ENCODE results near the gene NR3C2. TPM values are rescaled to one million over a fixed set of nuclear protein-coding genes. Genes with fewer than 3 reads are reported as not detected.

NR3C2 gene
- total and polyA plus RNA-seq, 10 of the 15 experiments (the other 5 are each of a cell fraction or from before 2014, with no cell fraction given): 0.05 to 0.11 (median 0.08) TPM; not detected in 4

DNA sequence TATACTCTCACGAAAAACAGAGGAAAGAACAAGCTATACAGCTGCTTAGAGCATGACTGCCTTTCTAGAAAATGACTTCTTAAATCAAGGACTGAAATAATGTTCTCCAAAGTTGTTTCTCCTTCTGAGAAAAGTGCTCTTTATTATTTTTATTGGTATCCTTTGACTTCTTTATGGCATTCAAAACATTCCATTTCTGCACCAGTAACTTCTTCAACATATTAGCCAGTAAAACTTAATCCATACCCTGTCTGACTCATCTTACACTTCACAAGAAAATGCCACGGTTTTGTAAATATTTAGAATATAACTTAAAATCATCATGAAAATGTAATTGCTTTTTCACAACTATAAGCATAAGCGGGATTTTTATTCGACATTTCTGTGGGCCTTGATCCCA lies 180.4 kb downstream of the NR3C2 start (continued):
- TF ChIP-seq, protein P1, sequence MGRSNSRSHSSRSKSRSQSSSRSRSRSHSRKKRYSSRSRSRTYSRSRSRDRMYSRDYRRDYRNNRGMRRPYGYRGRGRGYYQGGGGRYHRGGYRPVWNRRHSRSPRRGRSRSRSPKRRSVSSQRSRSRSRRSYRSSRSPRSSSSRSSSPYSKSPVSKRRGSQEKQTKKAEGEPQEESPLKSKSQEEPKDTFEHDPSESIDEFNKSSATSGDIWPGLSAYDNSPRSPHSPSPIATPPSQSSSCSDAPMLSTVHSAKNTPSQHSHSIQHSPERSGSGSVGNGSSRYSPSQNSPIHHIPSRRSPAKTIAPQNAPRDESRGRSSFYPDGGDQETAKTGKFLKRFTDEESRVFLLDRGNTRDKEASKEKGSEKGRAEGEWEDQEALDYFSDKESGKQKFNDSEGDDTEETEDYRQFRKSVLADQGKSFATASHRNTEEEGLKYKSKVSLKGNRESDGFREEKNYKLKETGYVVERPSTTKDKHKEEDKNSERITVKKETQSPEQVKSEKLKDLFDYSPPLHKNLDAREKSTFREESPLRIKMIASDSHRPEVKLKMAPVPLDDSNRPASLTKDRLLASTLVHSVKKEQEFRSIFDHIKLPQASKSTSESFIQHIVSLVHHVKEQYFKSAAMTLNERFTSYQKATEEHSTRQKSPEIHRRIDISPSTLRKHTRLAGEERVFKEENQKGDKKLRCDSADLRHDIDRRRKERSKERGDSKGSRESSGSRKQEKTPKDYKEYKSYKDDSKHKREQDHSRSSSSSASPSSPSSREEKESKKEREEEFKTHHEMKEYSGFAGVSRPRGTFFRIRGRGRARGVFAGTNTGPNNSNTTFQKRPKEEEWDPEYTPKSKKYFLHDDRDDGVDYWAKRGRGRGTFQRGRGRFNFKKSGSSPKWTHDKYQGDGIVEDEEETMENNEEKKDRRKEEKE (IDR thresholded peaks at IDR 0.05): no peak
- TF ChIP-seq NFYB (IDR thresholded peaks at IDR 0.05; ENCODE audit: insufficient read depth, low read depth, low read length) (no peak), RFX5 (IDR thresholded peaks at IDR 0.05; ENCODE audit: low read depth, low read length) (no peak), MEF2B (IDR thresholded peaks at IDR 0.05; ENCODE audit: partially characterized antibody, poor library complexity, severe bottlenecking) (no peak), NFXL1 (IDR thresholded peaks at IDR 0.05; ENCODE audit: borderline replicate concordance) (no peak), BCL11A (IDR thresholded peaks at IDR 0.05; ENCODE audit: low read depth, low read length) (no peak)
- TF ChIP-seq, protein P2, sequence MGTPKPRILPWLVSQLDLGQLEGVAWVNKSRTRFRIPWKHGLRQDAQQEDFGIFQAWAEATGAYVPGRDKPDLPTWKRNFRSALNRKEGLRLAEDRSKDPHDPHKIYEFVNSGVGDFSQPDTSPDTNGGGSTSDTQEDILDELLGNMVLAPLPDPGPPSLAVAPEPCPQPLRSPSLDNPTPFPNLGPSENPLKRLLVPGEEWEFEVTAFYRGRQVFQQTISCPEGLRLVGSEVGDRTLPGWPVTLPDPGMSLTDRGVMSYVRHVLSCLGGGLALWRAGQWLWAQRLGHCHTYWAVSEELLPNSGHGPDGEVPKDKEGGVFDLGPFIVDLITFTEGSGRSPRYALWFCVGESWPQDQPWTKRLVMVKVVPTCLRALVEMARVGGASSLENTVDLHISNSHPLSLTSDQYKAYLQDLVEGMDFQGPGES (IDR thresholded peaks at IDR 0.05): no peak
- TF ChIP-seq, protein P3, sequence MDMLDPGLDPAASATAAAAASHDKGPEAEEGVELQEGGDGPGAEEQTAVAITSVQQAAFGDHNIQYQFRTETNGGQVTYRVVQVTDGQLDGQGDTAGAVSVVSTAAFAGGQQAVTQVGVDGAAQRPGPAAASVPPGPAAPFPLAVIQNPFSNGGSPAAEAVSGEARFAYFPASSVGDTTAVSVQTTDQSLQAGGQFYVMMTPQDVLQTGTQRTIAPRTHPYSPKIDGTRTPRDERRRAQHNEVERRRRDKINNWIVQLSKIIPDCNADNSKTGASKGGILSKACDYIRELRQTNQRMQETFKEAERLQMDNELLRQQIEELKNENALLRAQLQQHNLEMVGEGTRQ (IDR thresholded peaks at IDR 0.05; ENCODE audit: borderline replicate concordance, low read depth, low read length): no peak

DNA sequence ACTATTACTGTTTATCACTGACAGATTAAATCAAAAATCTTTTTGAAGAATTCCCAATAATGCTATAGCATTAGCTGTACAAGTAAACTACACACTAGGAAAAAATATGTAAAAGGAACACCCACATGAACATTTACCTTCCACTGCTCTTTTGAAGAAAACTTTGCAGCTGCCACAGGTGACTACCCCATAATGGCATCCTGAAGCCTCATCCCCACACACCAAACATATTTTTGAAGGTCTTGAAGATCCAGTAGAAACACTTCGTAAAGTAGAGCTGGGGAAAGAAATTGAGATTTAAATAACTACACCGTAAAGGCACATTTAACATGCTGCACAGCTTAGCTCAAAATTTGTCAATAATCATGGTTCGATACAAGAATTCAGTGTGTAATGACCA lies 182.4 kb downstream of the NR3C2 start:
- BruUV-seq (replicated peaks): no TSS peak
- no peak for FAIRE-seq

More for the DNA sequence above, 182.4 kb downstream of the NR3C2 start:
- WGBS (ENCODE audit: insufficient coverage, insufficient replicate concordance, low lambda C conversion rate, missing lambda C conversion rate): 37% methylated on average over 3 of the region's 3 CpGs
- no peaks in the 10 kb centered on the region for H3K27me3 ChIP-seq (replicated peaks in 1 of 2; ENCODE audit: control insufficient read depth in 2 of 2, insufficient read depth in 2 of 2, low read length in 1 of 2)
- H3K4me3 ChIP-seq: no peak overlapping the region
- H3K9me3 ChIP-seq (replicated peaks; ENCODE audit: control insufficient read depth, insufficient read depth, low read length): no peaks in the 10 kb centered on the region
- ChIA-PET RAD21 (ENCODE audit: unreplicated experiment) (no interaction called here), SMC1A (ENCODE audit: uncharacterized antibody, unreplicated experiment) (interaction anchor here (1.2 kb wide), 1 partner anchor 40 kb away, joined by 4 read pairs; no protein-coding TSS in a partner anchor), POLR2A (no interaction called here), CTCF (no interaction called here)
- no peaks in the 10 kb centered on the region for H3K79me2 ChIP-seq (ENCODE audit: control insufficient read depth, insufficient read depth, low read length)
- no peaks in the 10 kb centered on the region for H4K20me1 ChIP-seq (ENCODE audit: control insufficient read depth, insufficient read depth)
- H2AFZ ChIP-seq (ENCODE audit: control insufficient read depth, low read depth, low read length): no peak overlapping the region
- intact Hi-C loops (cut with micrococcal nuclease; ENCODE audit: unreplicated experiment): no loop called here
- H3K4me2 ChIP-seq (ENCODE audit: control insufficient read depth, insufficient read depth): no peak overlapping the region
- no peak for ATAC-seq
- TF ChIP-seq CBFB (IDR thresholded peaks at IDR 0.05; ENCODE audit: low read depth) (no peak), TCF7 (IDR thresholded peaks at IDR 0.05; ENCODE audit: borderline replicate concordance) (no peak), SMAD5 (IDR thresholded peaks at IDR 0.05; ENCODE audit: low read depth) (no peak), NBN (IDR thresholded peaks at IDR 0.05) (no peak)
- TF ChIP-seq, protein P4, sequence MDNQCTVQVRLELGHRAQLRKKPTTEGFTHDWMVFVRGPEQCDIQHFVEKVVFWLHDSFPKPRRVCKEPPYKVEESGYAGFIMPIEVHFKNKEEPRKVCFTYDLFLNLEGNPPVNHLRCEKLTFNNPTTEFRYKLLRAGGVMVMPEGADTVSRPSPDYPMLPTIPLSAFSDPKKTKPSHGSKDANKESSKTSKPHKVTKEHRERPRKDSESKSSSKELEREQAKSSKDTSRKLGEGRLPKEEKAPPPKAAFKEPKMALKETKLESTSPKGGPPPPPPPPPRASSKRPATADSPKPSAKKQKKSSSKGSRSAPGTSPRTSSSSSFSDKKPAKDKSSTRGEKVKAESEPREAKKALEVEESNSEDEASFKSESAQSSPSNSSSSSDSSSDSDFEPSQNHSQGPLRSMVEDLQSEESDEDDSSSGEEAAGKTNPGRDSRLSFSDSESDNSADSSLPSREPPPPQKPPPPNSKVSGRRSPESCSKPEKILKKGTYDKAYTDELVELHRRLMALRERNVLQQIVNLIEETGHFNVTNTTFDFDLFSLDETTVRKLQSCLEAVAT (IDR thresholded peaks at IDR 0.05): no peak
- no peak overlapping the region for H3K9ac ChIP-seq (ENCODE audit: control insufficient read depth, insufficient read depth, low read length)
- H3K4me1 ChIP-seq (ENCODE audit: control insufficient read depth, insufficient read depth, low read length): no peaks in the 10 kb centered on the region
- H3K36me3 ChIP-seq (ENCODE audit: control insufficient read depth in 2 of 2, insufficient read depth in 2 of 2, low read length in 1 of 2): no peaks in the 10 kb centered on the region
- no peak overlapping the region for H3K27ac ChIP-seq (ENCODE audit: control insufficient read depth, insufficient read depth)
- no peak for DNase-seq (ENCODE audit: low read depth, low spot score)
- in situ Hi-C loops (cut with MboI): no loop called here
